H1 (cell line): Measurements from ENCODE around the gene GSTCD. TPM values are rescaled to one million over a fixed set of nuclear protein-coding genes. Genes with fewer than 3 reads are reported as not detected.

Source experiments
- BRCA1 ChIP-seq: IDR thresholded peaks from 2 replicates; pipeline ENCODE4 v1.6.1; 2012; ENCODE audit warnings: low read depth, low read length, improper control_type of control experiment
- CBX8 ChIP-seq: fragments of 300-800, 300-1000 bp; sonication (generic); IDR thresholded peaks from 2 replicates; pipeline ENCODE4 v1.7.1; 2016; ENCODE audit warnings: low read depth, low read length, borderline replicate concordance
- MAFK ChIP-seq: IDR thresholded peaks from 2 replicates; pipeline ENCODE4 v1.6.1; 2012; ENCODE audit warnings: low read depth, mild to moderate bottlenecking, improper control_type of control experiment, low read length
- SRF ChIP-seq: IDR thresholded peaks from 2 replicates; pipeline ENCODE4 v1.6.1; 2011; ENCODE audit warnings: mild to moderate bottlenecking, low read depth, low read length, moderate library complexity
- polyA plus RNA-seq, 7 experiments: library from polyadenylated mRNA; depleted of rRNA in 3 of 7; stranded (reverse) in 5 of 7; unstranded in 2 of 7; fragments of >200 nt in 5 of 7; fragments of 200-250 nt in 2 of 7; gene quantifications; 1 replicate in 5 of 7; 2 replicates in 1 of 7; 4 replicates in 1 of 7; pipeline versions ENCODE4 v1.2.1 to v1.2.3, GENCODE V29; 2011 to 2013; ENCODE audit warnings: missing spikeins in 2 of 7, mixed read lengths in 2 of 7
- total RNA-seq: library from RNA; stranded (reverse); fragmentation: NEBNext Ultra II Directional; extraction: Animal tissue kit (Norgen Biotek cat#: 25700); gene quantifications from 2 replicates; pipeline ENCODE4 v1.2.1, GENCODE V29; 2021

The GSTCD gene
- total and polyA plus RNA-seq, 2 of the 8 experiments (the other 6 are each of a cell fraction or from before 2014, with no cell fraction given) = 8.5 to 24.6 TPM

DNA sequence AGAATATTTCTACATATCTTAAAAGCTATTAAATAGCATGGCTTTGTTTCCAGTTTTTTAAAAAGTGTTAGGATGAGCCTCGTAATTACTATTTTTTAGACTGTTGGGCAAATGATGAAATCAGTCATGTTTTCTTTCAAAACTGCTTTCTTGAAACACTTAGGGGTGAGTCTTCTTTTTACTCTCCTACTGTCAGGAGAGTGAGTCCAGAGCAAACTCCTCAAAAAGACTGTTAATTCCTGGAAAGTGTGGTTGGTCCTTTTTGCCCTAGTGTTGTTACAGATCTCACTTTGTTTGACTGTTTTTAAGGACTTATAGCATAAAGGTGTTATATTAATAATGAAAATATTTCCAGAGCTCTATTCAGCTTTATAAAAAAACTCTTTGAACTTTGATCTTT, 6.3 kb downstream of the GSTCD start (continued):
- TF ChIP-seq CBX8 = no peak
- no peak for TF ChIP-seq SRF
- no peak for TF ChIP-seq BRCA1
- TF ChIP-seq MAFK = no peak
